HPDE6-E6E7 (cell line): ENCODE data around the gene KCNG2.
"Not testable (repeated sequence)": the region's sequence is repeated elsewhere in the genome, so short reads cannot be mapped to it uniquely, and the experiment has no call there.

ENCODE experiments used
- DNase-seq: peaks from one replicate; pipeline ENCODE4 v3.0.0; 2011; ENCODE audit warnings: missing footprints; ENCODE audit errors: extremely low spot score

KCNG2 gene

DNA sequence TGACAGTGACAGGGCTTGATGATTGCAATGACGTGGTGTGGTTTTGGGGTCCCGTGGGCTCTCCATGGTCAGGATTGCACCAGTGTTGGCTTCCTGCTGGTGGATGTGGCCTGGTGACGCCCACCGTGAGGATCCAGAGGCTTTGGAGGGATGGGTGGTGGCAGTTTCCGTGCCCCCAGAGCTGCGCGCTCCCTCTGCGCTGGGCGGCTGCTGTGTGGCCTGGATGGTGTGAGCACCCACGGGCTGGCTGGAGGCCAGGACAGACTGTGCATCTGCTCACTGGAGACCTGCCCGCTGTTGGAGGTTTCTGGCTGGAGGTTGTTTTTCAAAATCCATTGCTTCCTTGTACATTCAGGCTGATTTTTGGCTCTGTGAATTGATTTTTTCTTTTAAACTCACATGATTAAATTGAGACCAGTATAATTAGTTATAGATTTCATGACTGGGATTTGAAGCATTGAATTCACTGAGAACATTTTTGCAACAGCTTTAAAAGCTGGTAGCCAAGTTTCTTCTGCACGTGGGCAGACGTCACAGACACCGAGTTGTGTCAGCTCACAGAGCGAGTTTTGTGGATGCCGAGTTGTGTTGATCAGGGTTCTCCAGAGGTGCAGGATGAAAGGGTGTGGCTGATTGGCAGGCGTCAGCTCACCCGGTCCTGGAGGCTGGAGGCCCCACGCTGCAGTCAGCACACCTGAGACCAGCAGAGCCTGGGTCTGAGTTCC lies 72.7 kb downstream of the KCNG2 start:
- no peak for DNase-seq

GRCh38 chr18:79871026-79871390 lies 73.3 kb downstream of the KCNG2 start:
- DNase-seq = no peak

DNA sequence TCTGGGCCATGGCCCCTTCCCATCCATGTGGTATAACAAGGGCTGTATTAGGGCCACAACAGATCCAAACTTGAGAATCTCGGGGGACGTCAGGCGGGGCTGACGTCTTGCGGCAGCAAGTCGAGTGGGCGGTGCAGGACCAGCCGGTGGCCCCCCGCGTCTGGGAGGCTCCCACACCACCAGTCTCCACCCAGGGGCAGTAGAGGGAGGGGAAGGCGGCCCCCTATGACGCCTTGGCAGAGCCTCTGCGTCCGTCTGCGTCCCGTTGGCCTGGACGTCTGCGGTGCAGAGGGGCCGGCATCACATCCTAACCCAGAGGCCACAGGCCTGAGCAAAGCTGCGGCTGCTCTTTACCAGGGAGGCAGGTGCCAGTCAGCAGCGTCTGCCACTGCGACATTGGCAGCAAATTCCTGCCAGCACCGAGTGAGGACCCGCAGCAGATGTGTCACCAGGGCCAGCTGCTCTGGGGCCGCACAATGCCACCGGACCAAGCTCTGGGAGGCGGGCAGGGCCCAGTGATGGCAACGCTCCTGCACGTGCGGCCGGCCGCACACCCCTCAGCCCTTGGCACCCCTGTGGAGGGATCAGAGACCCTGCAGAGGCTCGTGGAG lies 73.8 kb downstream of the KCNG2 start:
- DNase-seq = no peak

GRCh38 chr18:79872527-79873444 lies 75.0 kb downstream of the KCNG2 start:
- DNase-seq = no peak

DNA sequence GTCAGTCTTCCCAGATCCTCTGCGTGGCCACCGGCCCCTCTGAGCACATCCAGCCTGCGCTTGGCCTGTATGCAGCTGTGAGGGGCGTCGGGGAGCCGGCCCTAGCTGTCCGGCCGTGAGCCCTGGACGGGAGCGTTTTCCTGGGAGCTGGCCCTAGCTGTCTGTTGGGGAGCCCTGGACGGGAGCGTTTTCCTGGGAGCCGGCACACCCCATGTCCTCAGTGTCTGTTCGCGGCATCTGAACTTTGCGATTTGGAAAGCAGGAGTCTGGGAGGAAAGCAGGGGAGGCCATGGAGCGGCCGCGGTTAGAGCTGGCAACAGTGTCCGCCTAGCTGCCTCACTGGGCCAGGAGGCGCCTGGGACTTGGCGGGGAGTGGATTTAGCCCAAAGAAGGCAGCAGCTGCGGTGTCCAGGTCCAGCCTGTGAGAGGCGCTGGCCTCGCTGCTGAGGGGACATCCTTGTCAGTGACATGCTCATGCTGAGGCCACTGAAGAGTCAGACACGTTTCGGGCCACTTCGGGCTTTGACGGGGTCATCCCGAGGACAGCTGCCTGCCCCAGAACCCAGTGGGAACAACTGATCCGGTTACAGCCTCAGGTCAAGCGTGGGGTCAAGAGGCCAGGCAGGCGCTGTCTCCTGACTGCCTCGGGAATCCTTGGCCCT lies 75.8 kb downstream of the KCNG2 start:
- DNase-seq = no peak

- DNase-seq = no peak
These were observed 77.1 kb downstream of the KCNG2 start for GRCh38 chr18:79874553-79875530.

- DNase-seq = no peak
These were observed 77.8 kb downstream of the KCNG2 start for GRCh38 chr18:79875531-79875919.

DNA sequence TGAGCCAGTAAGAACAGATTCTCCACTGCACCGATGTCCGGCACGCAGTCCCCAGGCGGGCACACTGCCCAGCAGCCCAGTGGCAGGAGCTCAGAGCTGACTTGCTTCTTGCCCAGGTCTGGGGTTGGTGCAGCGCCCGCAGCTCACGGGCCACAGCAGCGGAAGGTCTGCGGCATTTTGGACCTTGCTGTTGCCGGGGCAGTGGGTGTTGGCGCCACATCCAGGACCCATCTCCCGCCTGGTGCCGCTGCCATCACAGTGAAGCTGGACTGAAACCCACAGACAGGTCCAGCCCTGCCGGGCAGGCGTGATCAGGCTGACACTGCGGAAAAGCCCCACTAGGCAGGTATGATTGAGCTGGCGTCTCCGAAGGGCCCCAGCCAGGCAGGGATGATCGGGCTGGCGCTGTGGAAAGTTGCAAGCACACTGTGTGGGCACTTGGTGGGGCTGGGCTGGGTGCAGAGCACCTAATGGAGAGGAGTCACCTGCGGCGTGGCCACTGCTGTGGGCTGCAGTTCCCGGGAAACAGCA lies 78.3 kb downstream of the KCNG2 start:
- DNase-seq = no peak

DNA sequence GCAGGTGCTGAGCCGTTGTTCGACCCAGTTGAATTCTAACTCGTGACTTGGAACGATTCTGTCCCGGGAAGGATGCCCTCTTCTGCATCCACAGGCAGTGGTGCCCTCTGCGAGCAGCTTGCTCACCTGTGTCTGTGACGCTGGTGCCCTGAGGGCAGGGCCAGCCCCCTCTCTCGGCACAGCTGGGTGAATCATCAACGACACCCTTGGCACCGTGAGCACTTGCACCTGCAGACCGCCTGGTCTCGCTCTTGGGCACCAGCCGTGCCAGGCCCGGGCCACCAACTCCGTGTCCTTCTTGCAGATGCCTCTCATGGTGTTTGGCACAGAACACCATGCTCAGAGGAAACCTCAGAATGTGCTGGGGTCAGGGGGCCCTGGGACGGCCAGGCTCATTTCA lies 78.8 kb downstream of the KCNG2 start:
- no peak for DNase-seq

DNA sequence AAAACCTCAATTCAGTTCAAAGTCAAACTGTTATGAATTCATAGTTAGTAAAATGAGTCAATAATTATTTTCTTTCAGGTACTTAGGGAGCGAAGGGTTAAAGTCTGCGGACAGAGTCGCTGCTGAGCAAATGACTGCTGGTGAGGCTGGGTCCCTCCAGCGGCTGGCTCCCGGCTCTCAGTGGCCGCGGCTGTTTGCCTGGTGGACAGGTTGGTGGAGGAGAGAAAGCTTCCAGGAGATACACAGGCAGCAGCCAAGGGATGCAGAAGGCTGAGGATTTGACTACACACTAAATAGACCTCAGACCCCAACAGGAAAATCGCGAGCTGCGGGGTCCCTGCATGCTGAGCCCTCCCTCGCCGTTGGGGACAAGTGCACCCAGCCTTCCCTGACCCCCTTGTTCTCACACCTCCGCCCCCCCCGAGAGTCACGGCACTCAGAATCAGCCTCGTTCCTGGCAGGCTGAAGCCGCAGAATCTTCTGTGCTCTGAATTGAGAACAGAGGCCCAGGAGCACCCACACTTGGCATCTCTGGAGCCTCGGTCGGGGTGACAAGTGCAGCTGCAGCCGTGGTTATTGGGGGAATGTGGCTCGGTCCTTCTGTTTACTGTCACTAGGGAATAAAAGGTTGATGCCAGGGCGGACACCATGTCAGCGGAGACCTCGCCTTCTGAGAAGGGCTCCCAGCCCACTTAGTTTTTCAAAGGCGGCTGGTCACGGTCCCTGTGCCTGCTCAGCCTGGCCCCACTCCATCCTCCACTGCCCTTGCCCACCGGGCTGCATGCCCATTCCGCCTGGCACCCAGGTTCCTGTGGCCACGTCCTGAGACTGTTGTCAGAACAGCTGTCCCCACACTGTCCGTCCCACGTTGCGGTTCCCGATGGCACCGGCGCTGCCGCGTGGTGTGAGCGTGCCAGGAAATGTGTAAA lies 79.7 kb downstream of the KCNG2 start:
- no peak for DNase-seq

DNA sequence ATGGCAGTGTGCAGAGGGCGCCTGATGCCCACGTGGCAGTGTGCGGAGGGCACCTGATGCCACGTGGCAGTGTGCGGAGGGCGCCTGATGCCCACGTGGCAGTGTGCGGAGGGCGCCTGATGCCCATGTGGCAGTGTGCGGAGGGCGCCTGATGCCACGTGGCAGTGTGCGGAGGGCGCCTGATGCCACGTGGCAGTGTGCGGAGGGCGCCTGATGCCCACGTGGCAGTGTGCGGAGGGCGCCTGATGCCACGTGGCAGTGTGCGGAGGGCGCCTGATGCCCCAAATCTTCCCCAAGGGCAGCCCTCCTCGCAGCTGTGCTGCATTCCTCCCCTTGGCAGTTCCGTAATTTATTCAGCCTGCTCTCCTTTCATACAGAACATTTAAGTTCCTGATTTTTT lies 80.5 kb downstream of the KCNG2 start:
- not testable (repeated sequence) for DNase-seq

GRCh38 chr18:79878741-79879378 lies 81.1 kb downstream of the KCNG2 start:
- DNase-seq = no peak

- DNase-seq = no peak
These were observed 81.8 kb downstream of the KCNG2 start for GRCh38 chr18:79879566-79879965.

DNA sequence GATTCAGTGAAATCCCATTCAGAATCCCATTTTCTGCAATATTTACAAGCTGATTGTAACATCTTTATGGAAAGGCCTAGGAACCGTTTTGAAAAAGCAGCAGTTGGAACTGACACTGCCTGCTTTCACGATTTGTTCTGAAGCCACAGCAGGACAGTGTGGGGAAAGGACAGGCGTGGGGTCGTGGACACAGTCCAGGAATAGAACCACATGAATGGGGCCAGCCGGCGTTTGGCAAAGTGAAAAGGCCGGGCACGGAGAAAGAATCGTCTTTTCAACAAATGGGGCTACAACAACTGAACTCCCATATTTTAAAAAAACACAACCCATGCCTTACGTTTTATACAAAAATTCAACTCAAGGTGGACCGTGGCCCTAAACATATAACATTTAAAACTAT lies 84.0 kb downstream of the KCNG2 start:
- DNase-seq = no peak

DNA sequence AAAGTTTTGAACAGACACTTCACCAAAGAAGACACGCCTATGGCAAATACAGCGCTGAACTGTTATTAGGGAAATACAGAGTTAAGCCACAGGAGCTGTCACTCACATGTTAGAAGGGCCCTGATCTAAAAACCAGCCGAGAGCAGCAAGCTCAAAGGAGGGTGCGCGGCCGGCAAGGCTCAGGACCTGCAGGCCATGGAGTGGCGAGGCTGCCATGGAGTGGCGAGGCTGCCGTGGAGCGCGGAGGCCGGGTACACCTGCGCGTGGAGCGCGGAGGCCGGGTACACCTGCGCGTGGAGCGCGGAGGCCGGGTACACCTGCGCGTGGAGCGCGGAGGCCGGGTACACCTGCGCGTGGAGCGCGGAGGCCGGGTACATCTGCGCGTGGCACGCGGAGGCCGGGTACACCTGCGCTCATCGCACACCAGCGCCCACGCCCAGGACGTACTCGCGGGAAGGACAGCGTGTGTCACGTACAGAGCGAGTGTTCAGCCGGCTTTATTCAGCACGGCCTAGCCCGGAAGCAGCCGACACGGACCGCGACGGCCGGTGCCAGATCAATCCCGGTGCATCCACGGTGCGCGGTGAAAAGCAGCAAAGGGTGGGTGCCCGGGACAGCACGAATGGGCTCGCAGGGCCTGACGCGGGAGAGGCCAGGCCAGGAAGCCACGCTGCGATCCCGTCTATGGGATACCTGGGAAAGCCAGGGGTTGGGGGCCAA lies 84.9 kb downstream of the KCNG2 start:
- DNase-seq = no peak

GRCh38 chr18:79883461-79884293 lies 85.9 kb downstream of the KCNG2 start:
- no peak for DNase-seq

GRCh38 chr18:79884294-79884962 lies 86.7 kb downstream of the KCNG2 start:
- DNase-seq = no peak
